AG09319 (cell line): ENCODE data around the gene PADI3.

Experiments
- DNase-seq: peaks from one replicate; pipeline ENCODE4 v3.0.0-alpha.2; 2010; ENCODE audit warnings: low read depth; ENCODE audit errors: extremely low read depth
- CTCF ChIP-seq: IDR thresholded peaks from 2 replicates; pipeline ENCODE4 v1.5.1; 2011; ENCODE audit warnings: low read depth, mild to moderate bottlenecking, inconsistent platforms, low read length, moderate library complexity

The PADI3 gene

GRCh38 chr1:17304151-17304825 lies 55.4 kb downstream of the PADI3 start:
- DNase-seq = no peak

DNA sequence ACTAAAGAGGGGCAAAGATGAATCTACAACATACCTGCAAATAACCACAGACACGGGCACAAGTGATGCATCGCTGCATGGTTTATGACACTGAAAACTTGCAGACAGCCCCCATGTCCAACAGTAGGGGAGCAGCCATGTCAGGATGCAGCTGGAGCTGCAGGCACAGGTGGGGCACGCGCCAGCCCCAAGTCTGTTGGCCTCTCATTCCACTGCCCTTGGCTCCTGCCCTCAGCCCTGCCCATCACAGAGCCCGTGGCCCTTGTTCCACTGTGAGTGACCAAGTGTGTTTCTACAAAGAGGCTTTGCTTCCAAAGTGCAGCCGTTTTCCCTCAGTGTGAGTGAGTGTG lies 55.9 kb downstream of the PADI3 start:
- no peak for TF ChIP-seq CTCF
- DNase-seq = no peak

More at GRCh38 chr1:17304151-17304825, 55.4 kb downstream of the PADI3 start:
- TF ChIP-seq CTCF = no peak

DNA sequence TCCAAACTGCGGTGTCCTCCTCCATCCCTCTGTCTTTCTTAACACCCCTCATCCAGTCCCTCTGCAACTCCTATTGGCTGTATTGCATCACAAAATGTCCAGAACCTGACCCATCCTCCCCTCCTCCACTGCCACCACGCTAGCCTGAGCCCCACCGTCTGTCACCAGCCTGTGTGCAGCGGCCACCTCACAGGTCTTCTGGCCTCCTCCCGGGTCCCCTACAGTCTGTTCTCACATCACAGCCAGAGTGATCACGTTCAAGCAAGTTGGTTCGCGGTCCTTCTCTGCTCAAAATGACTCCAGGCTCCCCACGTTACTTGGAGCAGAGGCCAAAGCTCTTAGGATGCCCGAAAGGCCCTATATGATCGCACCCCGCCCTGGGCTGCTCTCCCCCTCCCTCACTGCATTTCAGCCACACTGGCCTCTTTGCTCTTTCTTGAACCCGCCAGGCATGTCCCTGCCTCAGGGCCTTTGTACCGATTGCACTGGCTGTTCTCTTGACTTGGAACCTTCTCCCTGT lies 56.7 kb downstream of the PADI3 start:
- TF ChIP-seq CTCF = no peak
- DNase-seq = no peak

GRCh38 chr1:17306407-17306806 lies 57.5 kb downstream of the PADI3 start:
- no peak for DNase-seq
- TF ChIP-seq CTCF = no peak

GRCh38 chr1:17306921-17307320 lies 58.0 kb downstream of the PADI3 start:
- no peak for TF ChIP-seq CTCF
- no peak for DNase-seq

DNA sequence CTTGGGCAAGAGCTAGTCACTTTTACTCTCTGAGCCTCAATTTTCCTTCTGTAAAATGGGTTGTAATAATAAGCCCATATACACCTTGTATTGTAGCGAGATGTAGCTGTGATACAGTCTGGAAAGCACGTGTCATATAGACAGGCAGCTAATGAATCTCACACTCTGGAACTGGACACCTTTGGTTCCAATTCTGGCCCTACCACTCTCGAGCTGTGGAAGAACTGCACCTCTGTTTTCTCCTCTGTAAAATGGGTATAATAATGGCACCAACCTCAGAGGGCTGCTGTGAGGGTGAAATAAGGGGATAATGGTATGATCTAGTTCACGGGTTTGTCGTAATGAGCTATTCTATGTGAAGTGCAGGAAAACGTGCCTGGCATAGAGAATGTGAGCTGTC lies 58.4 kb downstream of the PADI3 start:
- no peak for DNase-seq
- no peak for TF ChIP-seq CTCF

DNA sequence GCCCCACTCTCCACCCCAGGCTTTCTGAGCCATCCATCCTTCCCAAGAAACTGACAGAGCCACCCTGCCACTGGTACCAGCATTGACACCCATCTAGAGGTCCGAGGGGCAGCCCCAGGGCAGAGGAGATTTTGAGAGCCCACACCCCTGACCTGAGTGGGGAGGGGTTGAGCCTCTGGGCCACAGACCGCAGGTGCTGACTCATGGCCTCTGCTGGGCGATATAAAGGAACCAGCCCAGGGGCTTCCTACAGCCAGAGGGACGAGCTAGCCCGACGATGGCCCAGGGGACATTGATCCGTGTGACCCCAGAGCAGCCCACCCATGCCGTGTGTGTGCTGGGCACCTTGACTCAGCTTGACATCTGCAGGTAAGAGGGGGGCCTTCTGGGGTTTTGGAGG lies 59.0 kb downstream of the PADI3 start, which contains the start of gene PADI4:
PADI4 (plus strand) TSS at position 252 of the 400 bp plus-strand sequence; CDS start at position 278, 26 bp downstream.
- TF ChIP-seq CTCF = no peak
- no peak for DNase-seq
